Liver (tissue), 9 donors: ENCODE measurements around the gene ENAM. TPM values are rescaled to one million over a fixed set of nuclear protein-coding genes. Genes with fewer than 3 reads are reported as not detected.

ENCODE experiments used
- DNase-seq: peaks from one replicate; pipeline ENCODE4 v3.0.0-alpha.2; 2017; ENCODE audit warnings: low spot score
- H3K27ac ChIP-seq, 2 donors: one replicate each; pipeline ENCODE4 v1.7.0; 2013; ENCODE audit warnings: inconsistent platforms in 2 of 2, low read length in 2 of 2, control low read depth in 1 of 2, low read depth in 1 of 2, mild to moderate bottlenecking in 1 of 2
- H3K27me3 ChIP-seq, 4 donors: one replicate each; pipeline versions ENCODE4 v1.6.1 to v1.7.0; 2013; ENCODE audit warnings: low read length in 3 of 4, inconsistent platforms in 1 of 4, mild to moderate bottlenecking in 1 of 4, moderate library complexity in 1 of 4; ENCODE audit not compliant: control insufficient read depth in 4 of 4, insufficient read depth in 4 of 4
- H3K36me3 ChIP-seq, 4 donors: one replicate each; pipeline versions ENCODE4 v1.6.1 to v1.7.0; 2013; ENCODE audit warnings: low read length in 3 of 4, mild to moderate bottlenecking in 3 of 4, low read depth in 1 of 4, moderate library complexity in 1 of 4; ENCODE audit not compliant: control insufficient read depth in 4 of 4, insufficient read depth in 3 of 4
- H3K4me1 ChIP-seq, 4 donors: one replicate each; pipeline versions ENCODE4 v1.6.1 to v1.7.0; 2013; ENCODE audit warnings: low read length in 3 of 4, mild to moderate bottlenecking in 3 of 4, moderate library complexity in 1 of 4; ENCODE audit not compliant: control insufficient read depth in 4 of 4, insufficient read depth in 4 of 4
- H3K4me3 ChIP-seq, 3 donors: one replicate each; pipeline versions ENCODE4 v1.6.1 to v1.7.0; 2013; ENCODE audit warnings: low read length in 3 of 3, control low read depth in 1 of 3, low read depth in 1 of 3, mild to moderate bottlenecking in 1 of 3
- H3K9ac ChIP-seq, 2 donors: one replicate each; pipeline ENCODE4 v1.7.0; 2013; ENCODE audit warnings: low read length in 2 of 2, mild to moderate bottlenecking in 2 of 2, moderate library complexity in 2 of 2, control low read depth in 1 of 2, low read depth in 1 of 2
- H3K9me3 ChIP-seq, 4 donors: one replicate each; pipeline versions ENCODE4 v1.6.1 to v1.7.0; 2013; ENCODE audit warnings: low read length in 3 of 4; ENCODE audit not compliant: control insufficient read depth in 4 of 4
- CTCF ChIP-seq: fragments of 150-350 bp; IDR thresholded peaks from 2 replicates; pipeline ENCODE4 v1.5.1; 2017; ENCODE audit warnings: improper control_type of control experiment, low read depth, low read length; ENCODE audit not compliant: missing input control
- EGR1 ChIP-seq, 2 donors: IDR thresholded peaks; 2 replicates each; pipeline ENCODE4 v1.6.1; 2016 to 2018; ENCODE audit warnings: antibody characterized with exemption in 2 of 2, low read depth in 2 of 2
- FOXA1 ChIP-seq: IDR thresholded peaks from 2 replicates; pipeline ENCODE4 v1.6.1; 2016; ENCODE audit warnings: antibody characterized with exemption
- GABPA ChIP-seq, 2 donors: IDR thresholded peaks in 1 of 2; conservative IDR thresholded peaks in 1 of 2; 2 replicates each; pipeline ENCODE4 v1.6.1; 2016; ENCODE audit warnings: antibody characterized with exemption in 2 of 2, mild to moderate bottlenecking in 1 of 2, moderate library complexity in 1 of 2
- HNF4A ChIP-seq, 2 donors: conservative IDR thresholded peaks; 2 replicates each; pipeline ENCODE4 v1.6.1; 2016; ENCODE audit warnings: antibody characterized with exemption in 2 of 2, mild to moderate bottlenecking in 2 of 2
- HNF4G ChIP-seq: IDR thresholded peaks from 2 replicates; pipeline ENCODE4 v1.6.1; 2016; ENCODE audit warnings: antibody characterized with exemption
- JUND ChIP-seq, 2 donors: IDR thresholded peaks; 2 replicates each; pipeline ENCODE4 v1.6.1; 2016; ENCODE audit warnings: antibody characterized with exemption in 2 of 2
- NR2F2 ChIP-seq: IDR thresholded peaks from 2 replicates; pipeline ENCODE4 v1.6.1; 2016; ENCODE audit warnings: antibody characterized with exemption
- RAD21 ChIP-seq, 2 donors: IDR thresholded peaks; 2 replicates each; pipeline ENCODE4 v1.6.1; 2016; ENCODE audit warnings: antibody characterized with exemption in 2 of 2, mild to moderate bottlenecking in 2 of 2
- SP1 ChIP-seq: IDR thresholded peaks from 2 replicates; pipeline ENCODE4 v1.6.1; 2018; ENCODE audit warnings: antibody characterized with exemption, mild to moderate bottlenecking
- WGBS: extraction: QIAGEN DNeasy Blood & Tissue Kit; methylation state at CpG from one replicate; pipeline ENCODE4 v1.1.7; 2013; 5-methylcytosine and 5-hydroxymethylcytosine counted together
- polyA plus RNA-seq, 2 donors: library from polyadenylated mRNA; stranded (reverse) in 1 of 2; unstranded in 1 of 2; fragments of 200-250 nt in 1 of 2; fragments of >200 nt in 1 of 2; fragmentation: Nextera tagmentation in 1 of 2; extraction: Ambion mirVana in 1 of 2; gene quantifications; one replicate each; pipeline versions ENCODE4 v1.2.1 to v1.2.3, GENCODE V29; 2013 to 2015
- total RNA-seq, 2 donors: library from RNA; depleted of rRNA; stranded (reverse); fragments of >200 nt; gene quantifications; one replicate each; pipeline ENCODE4 v1.2.3, GENCODE V29; 2014
- donor health status: healthy.
- donor health status: healthy.
- donor health status: healthy.
- donor health status: healthy.
- donor health status: healthy.

ENAM gene
- total and polyA plus RNA-seq, 4 donors: 0.25 to 0.50 (median 0.28) TPM

GRCh38 chr4:70600305-70600704 lies 28.2 kb upstream of the ENAM start (continued):
- TF ChIP-seq CTCF: no peak
- TF ChIP-seq RAD21 (IDR thresholded peaks at IDR 0.05): no peak
- TF ChIP-seq HNF4G: no peak
- no peak for TF ChIP-seq GABPA (IDR thresholded peaks at IDR 0.05 in 1 of 2, conservative IDR thresholded peaks at IDR 0.05 in 1 of 2)

GRCh38 chr4:70600977-70601376 lies 27.6 kb upstream of the ENAM start:
- TF ChIP-seq SP1 (no peak), JUND (IDR thresholded peaks at IDR 0.05) (no peak)
- Histone ChIP-seq H3K27ac (no peak overlapping the region), H3K36me3 (no peaks in the 10 kb centered on the region), H3K9ac (no peak overlapping the region), H3K9me3 (no peaks in the 10 kb centered on the region), H3K27me3 (no peaks in the 10 kb centered on the region), H3K4me3 (no peak overlapping the region), H3K4me1 (no peaks in the 10 kb centered on the region)
- 79% methylated on average over 5 of the region's 5 CpGs for WGBS
- no peak for DNase-seq

- H3K27ac ChIP-seq: no peak overlapping the region
- H3K9me3 ChIP-seq: no peaks in the 10 kb centered on the region
- 31% methylated on average over 5 of the region's 5 CpGs for WGBS
- no peaks in the 10 kb centered on the region for H3K36me3 ChIP-seq
- TF ChIP-seq SP1 (no peak), NR2F2 (no peak), RAD21 (IDR thresholded peaks at IDR 0.05) (peak; percentile 94 to 96), CTCF (peak; percentile 74)
- H3K27me3 ChIP-seq: no peaks in the 10 kb centered on the region
- no peaks in the 10 kb centered on the region for H3K4me1 ChIP-seq
- no peak overlapping the region for H3K4me3 ChIP-seq
- no peak overlapping the region for H3K9ac ChIP-seq
- peak; percentile 45 for DNase-seq
Measured at GRCh38 chr4:70601422-70602039, 27.0 kb upstream of the ENAM start.

GRCh38 chr4:70603856-70604255 lies 24.7 kb upstream of the ENAM start:
- WGBS: 50% methylated on average over 3 of the region's 3 CpGs
- H3K9ac ChIP-seq: no peak overlapping the region

More at GRCh38 chr4:70603856-70604255, 24.7 kb upstream of the ENAM start:
- H3K4me3 ChIP-seq: no peak overlapping the region
- no peaks in the 10 kb centered on the region for H3K9me3 ChIP-seq
- TF ChIP-seq SP1 (no peak), FOXA1 (no peak), HNF4A (conservative IDR thresholded peaks at IDR 0.05) (no peak), EGR1 (IDR thresholded peaks at IDR 0.05; ENCODE audit: low read depth in 2 of 2) (no peak)
- no peaks in the 10 kb centered on the region for H3K27me3 ChIP-seq
- DNase-seq: no peak
- H3K4me1 ChIP-seq: no peaks in the 10 kb centered on the region
- no peak overlapping the region for H3K27ac ChIP-seq
- no peaks in the 10 kb centered on the region for H3K36me3 ChIP-seq
